Inferior parietal cortex (tissue), 1 donor: ENCODE measurements around the gene ATP13A4.

ENCODE experiments used
- DNase-seq: peaks from one replicate; pipeline ENCODE4 v3.0.0-alpha.2; 2016; ENCODE audit errors: extremely low spot score

Gene ATP13A4

GRCh38 chr3:193499136-193499770 lies 55.4 kb downstream of the ATP13A4 start:
- no peak for DNase-seq

DNA sequence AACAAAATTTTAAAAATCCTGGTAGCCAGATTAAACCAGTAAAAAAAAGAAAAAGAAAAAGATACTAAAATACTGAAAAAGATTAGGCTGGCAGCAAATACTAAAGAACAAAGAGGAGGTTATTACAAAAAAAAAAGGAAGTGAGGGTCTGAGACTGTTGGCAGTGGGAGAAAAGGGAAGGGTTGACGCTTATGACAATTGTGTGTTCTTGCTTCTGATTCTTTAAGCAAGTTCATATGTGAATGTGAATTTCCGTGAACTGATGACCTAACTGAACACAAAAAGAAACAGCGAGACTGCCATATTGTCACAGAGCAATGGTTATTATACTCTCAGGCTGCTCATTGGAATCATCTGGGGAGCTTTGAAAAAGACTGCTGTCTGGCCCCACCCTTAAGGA lies 56.5 kb downstream of the ATP13A4 start:
- DNase-seq = no peak

DNA sequence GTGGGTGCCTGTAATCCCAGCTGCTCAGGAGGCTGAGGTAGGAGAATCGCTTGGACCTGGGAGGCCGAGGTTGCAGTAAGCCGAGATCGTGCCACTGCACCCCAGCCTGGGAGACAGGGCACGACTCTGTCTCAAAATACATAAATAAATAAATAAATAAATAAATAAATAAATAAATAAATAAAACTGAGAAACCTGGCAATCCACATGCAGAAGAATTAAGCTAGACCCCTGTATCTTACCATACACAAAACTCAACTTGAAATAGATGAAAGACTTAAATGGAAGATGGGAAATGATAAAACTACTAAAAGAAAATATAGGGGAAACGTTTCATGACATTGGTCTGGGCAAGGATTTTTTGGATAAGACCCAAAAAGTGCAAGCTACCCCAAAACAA lies 58.0 kb downstream of the ATP13A4 start:
- no peak for DNase-seq

- no peak for DNase-seq
Measured at GRCh38 chr3:193491026-193491425, 63.7 kb downstream of the ATP13A4 start.

- no peak for DNase-seq
Measured at GRCh38 chr3:193490580-193490979, 64.1 kb downstream of the ATP13A4 start.

DNA sequence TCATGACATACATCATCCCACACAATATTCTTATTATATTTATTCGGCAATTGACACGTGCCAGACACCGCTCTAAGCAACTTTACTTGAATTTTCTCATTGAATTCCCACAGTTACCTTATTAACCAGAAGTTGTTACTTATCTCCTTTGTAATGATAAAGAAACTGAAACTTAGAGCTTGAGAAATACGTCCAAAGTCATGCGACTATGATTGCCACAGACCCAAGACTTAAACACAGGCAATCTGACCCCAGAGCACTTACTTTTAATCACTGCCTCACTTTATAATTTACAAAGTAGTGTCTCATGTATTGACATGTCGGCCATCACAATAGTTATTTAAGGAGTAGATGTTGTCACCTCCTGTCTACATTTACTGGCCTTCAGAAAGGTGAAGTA lies 64.7 kb downstream of the ATP13A4 start:
- DNase-seq = no peak

DNA sequence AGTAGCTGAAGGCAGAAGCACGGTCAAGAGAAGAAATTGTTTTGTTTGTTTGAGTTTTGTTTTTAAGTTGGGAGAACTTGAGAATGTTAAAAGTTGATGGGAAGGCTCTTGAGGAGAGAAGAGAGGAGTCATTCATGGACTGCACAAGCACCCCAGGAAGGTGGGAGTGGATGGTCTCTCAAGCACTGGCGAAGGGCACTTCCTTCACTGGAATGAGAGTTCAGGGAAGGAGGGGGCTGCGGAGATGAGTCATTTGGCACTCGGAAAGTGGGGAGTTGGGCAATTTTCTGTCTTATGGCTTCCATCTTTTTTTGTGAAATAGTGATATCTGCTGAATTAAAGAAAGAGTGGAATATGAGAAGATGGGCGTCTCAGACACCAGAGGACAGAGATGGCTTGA lies 66.0 kb downstream of the ATP13A4 start:
- no peak for DNase-seq

DNA sequence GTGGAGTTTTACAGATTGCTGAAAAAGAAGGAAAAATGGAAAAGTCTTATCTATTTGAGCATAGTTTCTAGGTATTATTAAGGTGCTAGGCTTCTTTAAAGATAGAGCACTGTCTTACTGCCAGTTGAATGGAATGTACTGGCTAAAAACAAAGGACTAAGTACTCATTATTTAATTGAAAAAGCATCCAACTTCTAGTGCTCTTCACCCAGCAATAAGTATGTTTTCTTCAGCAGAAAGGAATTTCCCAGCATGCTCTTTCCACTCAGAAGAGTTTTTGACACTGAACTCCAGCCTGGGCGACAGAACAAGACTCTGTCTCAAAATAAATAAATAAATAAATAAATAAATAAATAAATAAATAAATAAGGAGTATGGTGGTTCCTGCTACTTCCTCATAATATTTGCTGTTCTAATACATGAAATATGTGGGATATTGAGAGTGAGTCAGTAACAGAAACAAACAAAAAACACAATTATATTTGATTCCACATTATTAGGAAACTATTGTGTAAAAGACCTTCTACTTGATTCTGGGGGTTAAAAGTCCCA lies 70.6 kb downstream of the ATP13A4 start:
- no peak for DNase-seq

GRCh38 chr3:193481436-193481835 lies 73.3 kb downstream of the ATP13A4 start:
- DNase-seq = no peak

DNA sequence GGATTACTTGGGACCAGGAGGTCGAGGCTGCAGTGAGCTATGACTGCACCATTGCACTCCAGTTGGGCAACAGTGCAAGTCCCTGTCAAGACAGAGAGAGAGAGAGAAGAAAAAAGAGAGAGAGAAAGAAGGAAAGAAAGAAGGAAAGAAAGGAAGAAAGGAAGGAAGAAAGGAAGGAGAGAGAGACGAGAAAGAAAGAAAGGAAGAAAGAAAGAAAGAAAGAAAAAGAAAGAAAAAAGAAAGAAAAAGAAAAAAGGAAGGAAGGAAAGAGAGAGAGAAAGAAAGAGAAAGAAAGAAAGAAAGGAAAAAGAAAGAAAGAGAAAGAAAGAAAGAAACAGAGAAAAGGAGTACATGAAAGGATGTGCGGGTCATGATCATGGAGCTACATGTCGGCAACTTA lies 80.2 kb downstream of the ATP13A4 start:
- DNase-seq = no peak

GRCh38 chr3:193470710-193471109 lies 84.0 kb downstream of the ATP13A4 start:
- DNase-seq = no peak

DNA sequence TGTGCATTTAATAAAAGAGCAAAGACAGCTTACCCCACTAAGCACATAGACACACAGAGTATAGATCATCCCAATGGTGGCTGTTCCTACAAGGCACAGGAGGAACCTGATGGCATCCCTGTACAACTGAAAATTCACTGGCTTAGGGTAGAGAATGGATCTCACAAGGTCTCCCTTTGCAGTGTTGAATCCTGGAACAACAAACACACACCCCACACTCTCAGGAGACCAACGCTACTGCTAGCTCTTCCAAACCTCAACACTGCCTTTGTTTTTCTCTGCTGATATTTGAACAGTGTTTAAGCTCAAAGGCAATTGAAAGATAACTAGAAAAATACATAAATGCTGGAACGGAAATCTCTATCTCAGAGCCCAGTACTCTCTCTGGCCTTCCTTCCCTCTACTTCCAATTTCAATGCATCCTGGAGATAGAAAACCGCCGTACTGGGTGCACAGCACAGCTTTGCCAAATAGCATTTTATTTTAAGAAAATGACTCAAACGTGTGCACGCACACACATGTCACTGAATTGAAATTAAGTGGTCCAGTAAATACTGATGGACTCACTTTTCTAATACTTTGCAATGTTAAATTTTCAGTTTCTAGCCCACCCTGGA lies 88.6 kb downstream of the ATP13A4 start:
- DNase-seq = no peak

DNA sequence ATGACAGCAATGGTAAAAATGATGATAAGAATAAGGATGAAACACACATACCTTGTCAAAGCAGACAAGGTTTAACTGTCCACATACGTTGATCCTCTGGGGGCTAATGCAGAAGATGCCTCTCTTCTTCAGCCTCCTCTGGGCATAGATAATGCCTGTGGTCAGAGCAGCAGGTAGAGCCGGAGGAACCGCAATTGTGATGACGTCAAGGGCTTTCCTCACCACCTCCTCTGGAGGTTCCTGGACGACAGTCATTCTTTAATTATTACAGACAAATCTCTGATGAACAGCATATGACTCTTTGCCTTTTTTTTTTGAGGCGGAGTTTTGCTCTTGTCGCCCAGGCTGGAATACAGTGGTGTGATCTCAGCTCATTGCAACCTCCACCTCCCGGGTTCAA lies 89.8 kb downstream of the ATP13A4 start:
- DNase-seq = no peak

GRCh38 chr3:193457526-193457925 lies 97.2 kb downstream of the ATP13A4 start:
- no peak for DNase-seq

- no peak for DNase-seq
Measured at GRCh38 chr3:193452338-193452737, 102.4 kb downstream of the ATP13A4 start.

DNA sequence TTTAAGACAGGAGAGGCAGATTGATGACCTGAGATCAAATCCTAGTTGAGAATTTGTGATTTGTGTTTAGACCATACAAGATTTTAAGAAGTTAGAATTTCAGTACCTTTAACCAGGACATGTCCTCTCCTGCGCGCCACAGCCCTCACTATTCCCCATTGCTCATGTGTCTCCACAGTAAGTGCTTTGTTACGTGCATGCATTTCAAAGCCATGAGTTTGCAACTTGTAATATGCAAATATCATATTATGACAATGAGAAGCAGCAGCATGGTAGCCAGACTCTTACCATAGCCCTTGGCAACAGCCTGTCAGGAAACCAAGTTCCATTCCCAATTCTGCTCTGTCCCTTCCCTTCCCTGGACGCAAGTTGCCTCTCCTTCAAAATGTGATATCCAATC lies 102.8 kb downstream of the ATP13A4 start:
- DNase-seq = no peak

GRCh38 chr3:193446965-193447602 lies 107.6 kb downstream of the ATP13A4 start:
- DNase-seq = no peak

DNA sequence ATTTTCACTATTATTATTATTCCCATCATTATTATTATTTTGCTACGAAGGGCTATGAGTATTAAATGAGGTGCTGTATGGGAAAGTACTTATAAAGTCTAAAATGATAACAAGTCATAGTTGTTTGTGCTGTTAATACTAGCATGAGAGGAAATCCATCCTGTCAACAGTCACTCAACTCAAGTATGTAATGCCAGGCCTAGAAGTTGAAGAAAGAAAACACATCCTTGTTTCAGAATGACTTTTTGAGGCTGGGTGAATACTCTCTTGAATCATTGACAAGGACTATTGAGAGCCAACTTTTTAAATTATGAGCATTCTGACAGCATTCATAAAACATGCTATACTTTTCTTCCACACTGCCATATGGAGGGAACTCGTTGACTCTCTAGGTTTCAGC lies 115.3 kb downstream of the ATP13A4 start:
- no peak for DNase-seq

GRCh38 chr3:193418576-193419373 lies 135.9 kb downstream of the ATP13A4 start:
- no peak for DNase-seq

DNA sequence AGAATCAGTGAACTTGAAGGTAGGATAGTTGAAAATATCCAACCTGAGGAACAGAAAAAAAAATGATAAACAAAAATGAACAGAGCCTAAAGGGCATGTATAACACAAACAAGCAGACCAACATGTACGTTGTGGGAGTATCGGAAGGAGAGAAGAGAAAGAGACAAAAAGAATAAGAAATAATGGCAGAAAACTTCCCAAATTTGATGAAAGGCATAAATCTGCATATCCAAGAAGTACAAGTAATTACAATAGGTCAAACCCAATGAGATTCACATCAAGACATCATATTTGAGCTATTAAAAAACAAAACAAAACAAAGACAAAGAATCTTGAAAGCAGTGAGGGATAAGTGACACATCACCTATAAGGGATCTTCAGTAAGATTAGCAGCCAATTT lies 138.1 kb downstream of the ATP13A4 start:
- no peak for DNase-seq

DNA sequence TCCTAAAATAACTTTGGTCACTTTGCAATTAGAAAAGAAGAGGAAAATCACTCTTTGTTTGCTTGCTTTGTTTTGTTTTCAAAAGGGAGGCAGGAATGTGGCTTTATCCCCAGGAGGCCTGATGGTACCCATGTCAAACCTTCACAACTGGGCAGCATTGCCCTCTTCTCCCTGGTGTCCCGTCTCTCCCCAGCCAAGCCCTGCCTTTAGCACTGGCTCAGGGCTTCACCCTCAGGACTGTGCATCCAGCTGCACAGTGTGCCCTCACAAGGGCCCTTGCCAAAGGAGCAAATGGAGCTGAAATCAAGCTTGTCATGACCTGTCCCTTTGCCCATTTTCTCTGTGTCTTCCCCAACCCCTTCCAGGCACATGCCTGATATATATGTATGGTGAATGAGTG lies 147.0 kb downstream of the ATP13A4 start:
- DNase-seq = no peak

- no peak for DNase-seq
Measured at GRCh38 chr3:193407112-193407511, 147.6 kb downstream of the ATP13A4 start.
